NCI-H2196 treated with DMSO at 0.1 percent for 48 hours (cell line): ENCODE measurements around the gene FAM72A.
"Not testable (repeated sequence)": the region's sequence is repeated elsewhere in the genome, so short reads cannot be mapped to it uniquely, and the experiment has no call there.

Source experiments
- DNase-seq: peaks from one replicate; lab custom pipeline; 2025; ENCODE audit not compliant: unreplicated experiment; lab: John Stamatoyannopoulos, UW

Gene FAM72A

GRCh38 chr1:206202789-206203363, at the start of gene FAM72A:
Gene FAM72A, minus strand, starts transcription at chr1:206202839. Its CDS starts 814 bp downstream, at chr1:206202025.
- DNase-seq = peak; percentile 96

DNA sequence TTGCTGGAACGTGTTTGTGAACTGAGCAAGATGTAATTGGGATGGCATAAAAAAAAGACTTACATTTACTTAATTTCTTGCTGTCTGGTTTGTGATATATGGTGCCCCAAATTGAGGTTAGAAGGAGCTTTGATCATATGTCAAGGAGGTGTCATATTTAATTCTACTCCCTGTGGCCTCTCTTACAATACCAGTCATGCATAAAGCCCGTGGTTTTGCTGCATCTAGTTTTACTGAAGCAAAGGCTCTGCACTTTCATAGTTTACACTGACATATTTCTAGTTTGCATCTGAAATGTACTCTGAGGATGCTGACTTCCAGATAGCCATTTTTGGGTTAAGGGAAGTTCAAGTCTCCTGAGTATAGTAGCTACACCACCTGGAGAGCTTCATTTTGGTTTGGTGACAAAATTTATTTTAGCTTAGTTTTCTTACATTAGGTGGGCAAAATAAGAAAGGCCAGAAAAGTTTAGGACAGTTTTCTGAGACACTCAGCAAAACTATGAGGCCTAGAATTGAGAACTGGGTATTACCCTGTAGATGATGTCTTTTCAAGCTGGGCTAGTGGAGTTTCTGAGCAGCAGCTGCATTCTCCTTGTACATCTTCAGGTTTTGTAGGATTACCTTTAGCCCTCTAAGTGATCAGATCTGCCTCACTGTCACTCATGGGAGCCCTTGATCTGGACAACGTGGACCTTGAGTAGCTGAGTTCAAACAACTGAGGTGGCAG, 48.5 kb upstream of the FAM72A start:
- not testable (repeated sequence) for DNase-seq

DNA sequence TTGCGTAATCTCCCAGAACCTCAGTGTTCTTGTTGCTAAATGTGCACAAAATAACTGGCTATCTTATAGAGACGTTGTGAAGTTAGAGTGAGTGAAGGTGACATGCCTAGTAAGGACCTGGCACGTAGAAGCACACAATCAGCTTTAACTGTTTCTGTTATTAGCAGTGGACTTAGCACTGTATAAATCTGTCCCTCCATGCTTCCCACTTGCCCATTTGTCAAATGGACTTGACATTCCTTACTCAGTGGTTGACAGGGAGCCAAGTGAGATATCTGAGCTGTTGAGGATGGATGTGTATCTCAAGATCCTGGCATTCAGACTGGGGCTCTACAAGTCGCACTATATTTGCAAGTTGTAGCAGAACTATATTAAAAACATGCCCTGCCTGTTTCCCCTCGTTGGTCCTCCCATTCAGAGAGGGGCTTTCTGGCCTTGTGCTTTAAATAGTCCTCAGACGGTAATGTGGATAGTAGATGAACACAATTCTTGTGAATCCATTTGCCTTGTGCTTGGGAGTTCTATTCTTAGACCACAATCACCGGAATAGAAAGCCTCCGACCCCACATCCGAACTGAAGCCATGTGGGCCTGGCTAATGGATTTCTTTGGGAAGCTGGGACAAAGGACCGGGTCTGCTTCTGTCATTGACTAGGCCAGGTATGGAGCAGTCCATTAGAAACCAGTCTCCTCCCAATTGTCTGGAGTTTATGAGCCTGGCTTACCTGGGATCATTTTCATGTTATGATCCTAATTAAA, 43.7 kb upstream of the FAM72A start:
- DNase-seq = not testable (repeated sequence)

DNA sequence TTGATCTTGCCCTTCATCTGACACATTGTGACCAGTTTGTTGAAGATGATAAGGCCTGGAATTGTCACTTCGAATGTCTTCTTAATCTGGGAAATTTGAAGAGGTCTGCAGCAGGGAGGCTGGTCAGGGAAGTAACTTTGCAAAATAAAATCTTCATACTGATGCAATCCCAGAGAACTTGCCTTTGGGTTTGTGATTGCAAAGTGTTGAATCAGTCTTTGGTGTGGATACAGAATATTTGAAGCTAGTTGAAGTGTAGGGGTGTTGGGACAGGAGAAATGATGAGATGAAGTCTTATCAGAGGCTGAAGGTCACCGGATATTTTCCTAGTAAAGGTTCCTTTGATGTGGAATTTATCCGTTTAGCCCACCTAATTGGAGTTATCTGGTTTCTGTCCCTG, 42.8 kb upstream of the FAM72A start:
- DNase-seq = not testable (repeated sequence)

- DNase-seq = not testable (repeated sequence)
Measured at GRCh38 chr1:206243335-206243734, 40.7 kb upstream of the FAM72A start.

GRCh38 chr1:206240288-206240687, 37.6 kb upstream of the FAM72A start:
- not testable (repeated sequence) for DNase-seq

DNA sequence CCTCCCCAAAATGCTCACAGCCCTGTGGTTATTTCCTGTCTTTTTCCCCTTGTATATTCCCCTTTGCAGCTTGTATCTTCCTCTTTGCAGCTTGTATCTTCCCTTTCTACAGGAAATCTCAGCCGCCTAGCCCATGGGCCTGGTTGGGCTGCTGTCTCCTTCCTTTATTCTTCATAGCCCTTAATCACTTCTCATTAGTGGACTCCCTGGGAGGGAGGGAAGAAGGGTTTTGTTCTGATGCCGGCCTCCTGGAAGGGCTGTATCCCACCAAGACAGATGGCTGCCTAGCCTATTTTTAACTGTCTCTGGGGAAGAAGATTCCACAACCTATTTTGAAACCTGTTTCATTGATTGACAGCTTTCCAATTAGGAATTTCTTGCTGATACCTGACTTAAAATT, 32.6 kb upstream of the FAM72A start:
- DNase-seq = not testable (repeated sequence)

DNA sequence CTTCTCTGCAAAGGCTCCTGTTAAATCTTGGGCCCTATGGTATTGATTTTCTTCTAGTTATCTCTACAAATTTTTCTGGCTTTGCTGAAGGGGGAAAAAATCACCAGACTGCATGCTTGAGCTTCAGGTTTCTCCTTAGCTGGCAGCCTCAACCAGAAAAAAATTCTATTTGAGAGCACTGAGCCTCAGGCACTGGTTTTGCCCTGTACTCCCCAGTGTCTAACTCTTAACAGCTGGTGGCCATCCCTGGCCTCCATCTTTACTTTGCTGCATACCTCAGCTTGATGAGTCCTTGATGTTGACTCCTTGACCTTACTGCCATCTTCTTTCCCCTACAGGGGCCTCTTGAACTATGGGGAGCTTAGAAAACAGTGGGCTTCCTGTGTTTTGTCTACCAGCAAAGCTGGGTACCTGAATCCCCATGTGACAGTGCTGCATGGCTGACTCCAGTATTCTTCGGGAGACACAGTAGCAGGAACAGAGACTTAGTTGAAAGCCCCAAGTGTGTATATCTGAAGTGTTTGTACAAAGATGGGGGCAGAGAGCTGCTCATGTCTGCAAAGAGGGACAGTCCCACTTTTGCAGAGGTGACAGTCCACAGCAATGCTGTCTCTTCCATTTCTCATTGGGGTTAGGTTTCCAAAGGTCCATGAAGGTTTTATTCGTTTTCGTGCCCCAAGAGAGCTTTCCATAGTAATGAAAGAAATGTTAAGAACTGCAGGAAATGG, 31.7 kb upstream of the FAM72A start:
- not testable (repeated sequence) for DNase-seq

DNA sequence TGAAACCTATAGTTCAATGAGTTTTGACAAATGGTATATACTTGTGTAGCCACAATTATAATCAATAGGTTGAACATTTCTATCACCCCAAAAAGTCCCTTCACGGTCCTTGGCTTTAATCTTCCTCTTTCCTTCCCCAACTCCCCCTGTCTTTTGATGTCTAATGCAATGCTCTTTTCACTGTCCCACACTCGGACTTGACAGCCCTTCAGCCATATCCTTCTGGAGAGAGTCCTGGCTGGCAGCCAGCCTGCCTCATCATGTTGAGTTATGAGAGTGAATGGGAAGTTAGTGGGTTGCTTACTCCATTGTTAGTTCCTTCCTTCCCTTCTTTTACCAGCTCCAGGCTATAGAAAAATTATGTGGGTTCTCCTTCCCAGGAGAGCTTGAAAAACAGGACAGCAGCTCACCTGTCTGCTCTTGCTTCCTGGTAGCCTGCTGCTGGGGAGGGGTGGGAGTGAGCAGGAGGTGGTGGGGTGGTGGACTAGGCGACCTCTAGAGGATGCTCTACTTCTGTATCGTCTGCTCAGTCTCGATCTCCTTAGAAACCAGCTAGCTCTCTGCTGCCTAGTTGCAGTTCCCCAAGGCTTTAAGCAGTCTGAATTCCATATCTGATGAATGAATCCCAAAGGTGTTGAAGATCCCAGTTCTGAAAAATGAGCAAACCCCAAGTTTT, 30.5 kb upstream of the FAM72A start:
- not testable (repeated sequence) for DNase-seq

DNA sequence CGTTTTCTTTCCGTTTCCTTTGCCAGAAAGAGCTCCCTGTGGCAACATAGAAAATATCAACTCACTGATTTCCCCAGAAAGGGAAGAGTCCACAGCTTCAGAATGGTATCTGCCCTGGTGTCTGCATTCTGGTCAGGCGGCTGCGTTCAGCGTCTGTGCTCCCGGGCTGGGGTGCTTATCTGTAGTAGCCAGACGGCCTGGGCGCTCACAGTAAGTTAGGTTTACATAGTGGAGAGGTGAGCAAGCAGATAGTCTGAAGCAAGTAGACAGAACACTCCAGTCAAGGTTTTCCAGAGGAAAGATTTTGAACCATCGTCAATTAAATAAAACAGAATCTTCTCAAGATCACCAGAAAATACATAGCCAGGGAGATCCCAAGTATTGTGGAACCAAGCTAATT, 29.4 kb upstream of the FAM72A start:
- DNase-seq = not testable (repeated sequence)

GRCh38 chr1:206229286-206229685, 26.6 kb upstream of the FAM72A start:
- not testable (repeated sequence) for DNase-seq

GRCh38 chr1:206226886-206227285, 24.2 kb upstream of the FAM72A start:
- DNase-seq = not testable (repeated sequence)

DNA sequence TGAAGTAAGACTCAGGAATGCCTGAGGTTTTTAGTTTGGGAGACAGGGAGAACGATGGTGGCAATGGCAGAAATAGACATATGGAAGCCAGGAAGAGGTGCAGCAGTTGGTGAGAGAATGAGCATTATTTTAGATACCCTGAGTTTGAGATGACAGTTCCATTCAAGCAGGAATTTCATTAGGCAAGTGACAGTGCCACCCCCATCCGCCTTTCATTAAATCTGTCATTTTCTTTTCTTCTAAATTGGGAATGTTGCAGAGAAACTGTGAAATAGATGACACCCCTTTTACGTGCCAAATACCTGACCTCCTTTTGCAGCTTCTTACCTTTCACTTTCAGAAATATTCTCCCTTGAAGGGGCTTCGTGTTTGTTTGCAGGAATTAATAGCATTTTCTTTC, 22.7 kb upstream of the FAM72A start:
- not testable (repeated sequence) for DNase-seq

DNA sequence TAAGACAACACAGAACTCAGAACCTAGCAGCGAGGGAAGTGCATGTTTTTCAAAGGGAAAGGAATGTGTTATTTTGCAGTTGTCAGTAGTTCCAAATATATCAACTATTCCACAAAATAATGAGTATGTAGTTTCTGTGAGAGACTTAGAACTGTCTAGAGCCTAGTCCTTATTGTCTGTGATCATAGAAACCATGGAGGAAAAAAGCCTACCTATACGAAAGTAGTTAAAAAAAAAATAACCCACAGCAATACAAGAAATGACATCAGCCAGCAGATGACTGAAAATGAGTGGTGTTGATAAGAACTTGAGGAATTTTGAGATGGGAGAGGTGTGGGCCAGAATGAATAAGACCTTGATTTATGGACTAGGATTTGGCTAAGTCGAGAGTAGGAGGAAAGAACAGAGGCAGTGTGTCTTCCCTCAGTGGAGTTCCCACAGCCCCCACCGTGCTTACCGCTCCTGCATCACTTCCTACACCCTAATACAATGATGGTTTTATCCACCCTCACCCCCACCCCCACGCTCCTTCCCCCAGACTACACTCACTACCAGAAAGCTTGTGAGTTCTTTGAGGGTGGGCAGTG, 21.6 kb upstream of the FAM72A start:
- DNase-seq = not testable (repeated sequence)

- DNase-seq = not testable (repeated sequence)
Measured at GRCh38 chr1:206221585-206221984, 18.9 kb upstream of the FAM72A start.

DNA sequence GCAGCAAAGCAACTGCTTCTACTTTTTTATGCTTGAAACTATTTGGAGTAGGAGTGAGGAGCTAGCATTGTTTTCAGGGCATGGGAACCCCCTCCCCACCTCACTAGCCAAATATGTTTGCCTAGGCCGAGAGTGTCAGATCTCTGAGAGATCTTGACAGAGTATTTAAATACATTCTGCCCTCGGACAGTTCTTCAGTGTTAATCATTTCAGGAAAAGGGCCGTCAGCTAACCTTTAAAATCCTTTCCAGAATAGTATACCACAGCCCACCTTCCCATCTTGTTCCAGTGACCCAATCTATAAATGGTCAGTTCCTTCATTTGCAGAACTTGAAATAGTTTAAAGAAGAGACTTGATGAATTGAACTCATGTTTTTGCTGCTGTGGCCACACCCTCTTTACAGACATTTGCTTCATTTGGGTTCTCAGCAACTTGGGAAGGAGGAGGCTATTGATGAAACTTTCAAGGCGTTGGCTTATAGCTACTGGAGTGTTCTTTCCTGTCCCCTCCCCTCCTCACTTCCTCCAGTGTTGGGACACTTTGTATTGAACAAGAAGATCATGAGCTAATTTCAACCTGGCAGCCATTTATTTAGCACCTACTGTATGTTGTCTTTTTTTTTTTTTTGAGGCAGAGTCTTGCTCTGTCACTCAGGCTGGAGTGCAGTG, 17.8 kb upstream of the FAM72A start:
- not testable (repeated sequence) for DNase-seq

DNA sequence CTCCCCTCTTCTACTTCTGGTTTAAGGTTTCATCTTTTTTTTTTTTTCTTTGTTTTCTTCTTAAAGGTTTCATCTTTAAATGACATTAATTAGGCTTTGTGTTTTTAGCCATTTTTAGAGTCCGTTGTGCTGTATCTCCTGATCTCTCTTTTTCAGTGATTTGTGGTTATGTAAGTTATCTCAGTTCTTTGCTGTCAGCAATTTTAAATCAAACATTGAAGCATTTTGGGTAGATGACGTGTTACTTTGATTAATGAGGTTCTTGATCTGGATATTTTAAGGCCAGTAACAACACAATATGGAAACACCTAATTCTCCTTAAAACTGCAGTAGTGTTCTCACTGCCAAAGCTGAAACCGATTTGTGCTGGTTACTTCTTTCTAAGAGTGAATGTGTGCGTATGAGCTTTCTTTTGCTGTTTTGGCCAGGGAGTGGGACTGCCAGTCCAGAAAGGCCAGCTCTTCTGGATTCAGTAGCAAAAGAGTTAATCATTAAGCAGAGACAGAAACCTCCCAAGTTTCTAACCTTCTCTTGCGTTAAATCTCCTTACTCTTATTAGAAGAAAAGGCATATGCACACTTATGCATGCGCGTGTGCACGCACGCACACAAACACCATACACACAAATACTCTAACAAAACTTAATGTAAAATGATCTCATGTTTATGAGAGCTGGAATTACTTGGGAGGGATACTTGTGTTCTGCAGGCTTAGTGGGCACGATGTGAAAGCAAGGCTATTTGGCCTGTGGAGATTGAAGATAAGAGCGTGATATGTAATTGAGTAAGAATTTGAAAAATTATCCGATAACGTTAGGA, 17.1 kb upstream of the FAM72A start:
- DNase-seq = not testable (repeated sequence)

DNA sequence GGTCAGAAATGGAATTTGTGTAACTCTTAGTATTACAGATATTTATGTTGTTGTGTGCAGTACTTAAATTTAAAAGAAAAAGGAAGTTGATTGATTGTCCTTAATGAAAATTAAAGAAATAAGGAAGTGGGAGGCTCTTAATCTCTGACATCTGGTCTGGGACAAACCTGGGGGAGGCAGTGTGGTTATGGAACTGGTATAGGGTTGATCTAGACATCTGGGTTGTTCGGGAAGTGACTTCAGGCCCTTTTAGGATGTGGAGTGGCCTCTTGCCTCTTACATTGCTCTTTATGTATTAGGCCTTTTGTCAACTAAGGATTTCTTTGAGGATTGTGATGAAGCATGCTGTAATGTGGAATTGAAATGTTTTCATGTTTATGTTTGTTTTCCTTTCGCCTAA, 16.1 kb upstream of the FAM72A start:
- DNase-seq = not testable (repeated sequence)

GRCh38 chr1:206218285-206218684, 15.6 kb upstream of the FAM72A start:
- not testable (repeated sequence) for DNase-seq
